GM19463 (cell line): Measurements from ENCODE around the gene CHPF2.

Experiments
- ATAC-seq: cut with Tn5 transposase; IDR thresholded peaks from one replicate; pipeline ENCODE4 v1.9.1; 2021; ENCODE audit warnings: mild to moderate bottlenecking, moderate library complexity; ENCODE audit not compliant: unreplicated experiment

Gene CHPF2

GRCh38 chr7:151232091-151232916 lies at the start of gene CHPF2:
Gene CHPF2 (plus strand): TSS chr7:151232483. CDS start chr7:151234012, 1,529 bp downstream.
- peak; percentile 99 for ATAC-seq

- no peak for ATAC-seq
Observed at GRCh38 chr7:151185762-151186639, 46.3 kb upstream of the CHPF2 start.

- no peak for ATAC-seq
Observed at GRCh38 chr7:151186640-151187408, 45.5 kb upstream of the CHPF2 start, which contains the start of gene ASB10. Gene ASB10 (minus strand): TSS chr7:151187250. CDS start chr7:151187130, 120 bp downstream.

GRCh38 chr7:151187409-151188251 lies 44.7 kb upstream of the CHPF2 start:
- ATAC-seq, result no peak

- peak; percentile 44 for ATAC-seq
Observed at GRCh38 chr7:151188252-151188542, 44.1 kb upstream of the CHPF2 start.

- ATAC-seq, result no peak
Observed at GRCh38 chr7:151189038-151189437, 43.2 kb upstream of the CHPF2 start.

- no peak for ATAC-seq
Observed at GRCh38 chr7:151191544-151191943, 40.7 kb upstream of the CHPF2 start.

- ATAC-seq, result no peak
Observed at GRCh38 chr7:151192002-151192539, 40.2 kb upstream of the CHPF2 start.

- ATAC-seq, result no peak
Observed at GRCh38 chr7:151193203-151193978, 38.9 kb upstream of the CHPF2 start.

GRCh38 chr7:151194188-151194587 lies 38.1 kb upstream of the CHPF2 start:
- ATAC-seq, result no peak

- no peak for ATAC-seq
Observed at GRCh38 chr7:151195616-151196450, 36.5 kb upstream of the CHPF2 start.

- no peak for ATAC-seq
Observed at GRCh38 chr7:151197932-151198331, 34.4 kb upstream of the CHPF2 start.

GRCh38 chr7:151198945-151199848 lies 33.1 kb upstream of the CHPF2 start:
- no peak for ATAC-seq

- ATAC-seq, result no peak
Observed at GRCh38 chr7:151201344-151201743, 30.9 kb upstream of the CHPF2 start.

- no peak for ATAC-seq
Observed at GRCh38 chr7:151201751-151202150, 30.5 kb upstream of the CHPF2 start.

- ATAC-seq, result no peak
Observed at GRCh38 chr7:151202836-151203235, 29.4 kb upstream of the CHPF2 start.

- no peak for ATAC-seq
Observed at GRCh38 chr7:151204383-151205032, 27.8 kb upstream of the CHPF2 start.
